ENCODE results near the gene IFI6.

The IFI6 gene

DNA sequence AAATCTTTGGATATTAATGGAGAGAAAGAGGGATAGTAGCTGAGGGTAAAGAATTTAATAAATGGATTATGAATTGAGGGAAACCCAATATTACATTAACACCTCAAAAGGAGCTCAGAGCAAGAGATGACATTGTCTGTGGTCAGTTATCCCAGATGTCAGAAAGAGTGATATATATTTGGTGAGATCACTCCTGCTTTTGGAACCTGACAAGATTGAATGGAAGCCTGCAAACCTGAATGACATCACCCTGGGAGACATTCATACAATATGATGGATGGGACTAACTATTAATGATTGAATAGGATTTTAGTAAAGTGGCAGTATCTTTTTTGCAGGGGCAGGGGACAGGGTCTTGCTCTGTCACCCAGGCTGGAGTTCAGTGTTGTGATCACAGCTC is 6.8 kb upstream of the IFI6 start:
- no peak for DNase-seq

DNA sequence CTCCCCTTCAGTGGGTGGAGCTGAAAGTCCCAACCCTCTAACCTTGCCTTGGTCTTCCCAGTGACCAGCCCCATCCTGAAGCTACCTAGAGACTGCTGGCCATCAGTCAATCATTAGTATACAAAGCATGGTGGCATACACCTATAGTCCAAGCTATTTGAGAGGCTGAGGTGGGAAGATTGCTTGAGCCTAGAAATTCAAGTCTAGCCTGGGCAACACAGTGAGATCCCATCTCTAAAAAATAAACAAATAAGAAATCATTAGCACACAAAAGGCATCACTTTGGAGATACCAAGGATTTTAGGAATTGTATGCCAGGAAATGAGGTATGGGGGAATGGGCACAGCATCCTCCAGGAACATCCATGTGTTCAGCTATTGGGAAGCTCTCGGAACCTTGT is 4.4 kb upstream of the IFI6 start:
- DNase-seq, result no peak

DNA sequence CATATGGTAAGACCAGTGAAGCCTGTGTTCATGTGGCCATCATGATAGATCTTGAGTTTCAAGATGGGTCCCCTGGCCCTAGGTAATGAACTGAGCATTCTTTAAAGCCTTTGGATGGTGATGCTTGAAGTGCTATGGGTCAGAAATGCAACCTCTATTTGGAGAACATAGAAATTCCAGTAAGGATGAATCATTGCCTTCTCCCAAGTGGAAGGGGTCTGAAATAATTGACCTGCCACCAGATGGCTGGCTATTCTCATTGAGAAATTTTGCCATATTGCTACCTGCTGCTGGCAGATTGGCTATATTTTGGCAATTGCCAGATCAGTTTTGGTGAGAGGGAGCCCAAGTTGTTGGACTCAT is 739 bp upstream of the IFI6 start:
- DNase-seq, result no peak

DNA sequence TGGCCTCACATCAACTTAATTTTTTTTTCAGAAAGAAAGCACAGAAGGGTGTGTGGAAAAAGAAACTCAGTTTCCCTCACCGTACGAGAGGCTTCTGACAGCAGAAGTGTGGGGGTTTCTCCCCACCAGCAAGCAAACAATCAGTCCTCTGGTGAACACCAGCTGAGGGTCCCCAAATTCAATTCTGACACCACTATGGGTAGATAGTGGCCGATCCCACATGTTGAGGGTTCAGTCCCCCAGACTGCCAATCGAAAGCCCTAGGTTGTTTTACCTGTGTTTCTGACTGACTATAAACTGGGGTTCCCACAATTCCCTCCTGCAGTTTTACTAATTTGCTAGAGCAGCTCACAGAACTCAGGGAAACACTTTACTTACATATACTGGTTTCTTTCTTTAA is 2.1 kb downstream of the IFI6 start:
- DNase-seq, result no peak

DNA sequence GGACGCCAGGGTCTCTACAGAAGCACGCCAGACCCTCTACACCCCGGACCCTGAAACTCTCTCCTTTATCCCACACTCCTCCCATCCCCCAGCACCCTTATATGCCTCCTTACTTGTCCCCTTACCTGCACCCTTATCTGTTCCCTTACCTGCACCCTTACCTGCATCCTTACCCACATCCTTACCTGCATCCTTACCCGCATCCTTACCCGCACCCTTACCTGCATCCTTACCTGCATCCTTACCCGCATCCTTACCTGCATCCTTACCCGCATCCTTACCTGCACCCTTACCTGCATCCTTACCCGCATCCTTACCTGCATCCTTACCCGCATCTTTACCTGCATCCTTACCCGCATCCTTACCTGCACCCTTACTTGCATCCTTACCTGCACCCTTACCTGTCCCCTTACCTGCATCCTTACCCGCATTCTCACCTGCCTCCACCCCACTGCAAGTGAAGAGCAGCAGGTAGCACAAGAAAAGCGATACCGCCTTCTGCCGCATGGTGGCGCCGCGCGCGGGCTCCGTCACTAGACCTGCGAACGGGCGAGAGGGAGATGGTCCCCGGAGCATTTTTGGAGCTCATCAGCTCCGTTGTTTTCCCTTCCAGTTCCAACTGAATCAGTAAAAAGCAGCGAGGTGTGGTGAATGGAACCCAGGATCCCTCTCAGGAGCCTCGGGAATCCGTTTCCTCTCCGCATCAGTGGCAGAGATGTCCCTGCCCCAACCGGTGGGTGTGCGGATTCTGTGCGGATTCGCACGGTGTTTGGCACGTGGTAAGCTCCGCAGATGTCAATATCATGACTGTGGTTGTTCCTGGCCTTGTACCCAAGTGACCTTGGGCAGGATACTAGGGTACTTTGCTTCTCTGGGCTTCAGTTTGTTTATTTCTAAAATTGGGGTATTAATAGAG is 2.9 kb downstream of the IFI6 start:
- peak; percentile 77 for DNase-seq

DNA sequence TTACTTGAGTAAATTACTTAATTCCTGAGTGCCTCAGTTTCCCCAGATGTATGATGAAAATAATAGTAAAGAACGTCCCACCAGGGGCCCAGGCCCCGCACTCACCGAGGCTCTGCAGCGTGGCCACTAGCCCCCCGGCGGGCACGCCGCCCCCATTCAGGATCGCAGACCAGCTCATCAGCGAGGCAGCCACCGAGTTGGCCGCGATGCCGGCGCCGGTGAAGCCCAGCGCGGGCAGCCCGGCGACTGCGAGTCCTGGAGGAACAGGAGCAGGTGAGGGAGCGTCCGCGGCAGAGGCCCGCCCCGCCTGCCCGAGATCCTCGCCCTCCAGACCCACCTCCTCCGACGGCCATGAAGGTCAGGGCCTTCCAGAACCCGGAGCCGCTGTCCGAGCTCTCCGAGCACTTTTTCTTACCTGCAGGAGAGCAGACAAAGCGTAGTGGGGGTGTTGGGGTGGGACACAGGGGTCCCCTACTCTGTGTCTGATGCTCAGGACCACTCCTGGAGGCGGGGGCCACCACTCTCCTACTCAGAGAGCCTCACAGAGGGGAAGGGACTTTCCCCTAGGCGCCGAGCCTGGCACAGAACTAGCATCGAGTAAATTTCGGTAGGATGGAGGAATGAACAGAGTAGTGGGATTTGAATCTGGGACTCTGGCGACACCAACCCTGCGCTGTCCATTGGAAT is 3.7 kb downstream of the IFI6 start:
- DNase-seq, result no peak

DNA sequence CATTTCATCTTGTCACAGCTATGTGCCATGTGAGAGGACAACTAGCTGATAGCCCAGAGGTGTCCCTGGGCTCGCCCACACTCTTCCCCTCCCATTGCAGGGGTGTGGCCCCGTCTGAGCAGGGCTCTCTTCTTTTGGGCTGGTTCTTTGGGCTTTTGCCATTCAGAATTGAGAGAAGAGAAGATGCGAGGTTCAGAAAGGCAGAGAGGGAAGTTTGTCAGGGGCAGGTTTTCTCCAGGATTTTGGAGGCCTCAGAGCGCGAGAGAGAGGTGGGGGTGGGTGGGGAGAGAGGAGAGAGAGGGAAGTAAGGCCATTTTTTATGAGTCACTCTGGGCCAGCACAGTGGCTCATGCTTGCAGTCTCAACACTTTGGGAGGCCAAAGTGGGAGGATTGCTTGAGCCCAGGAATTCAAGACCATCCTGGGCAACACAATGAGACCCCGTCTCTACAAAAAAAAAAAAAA is 5.2 kb downstream of the IFI6 start:
- no peak for DNase-seq

DNA sequence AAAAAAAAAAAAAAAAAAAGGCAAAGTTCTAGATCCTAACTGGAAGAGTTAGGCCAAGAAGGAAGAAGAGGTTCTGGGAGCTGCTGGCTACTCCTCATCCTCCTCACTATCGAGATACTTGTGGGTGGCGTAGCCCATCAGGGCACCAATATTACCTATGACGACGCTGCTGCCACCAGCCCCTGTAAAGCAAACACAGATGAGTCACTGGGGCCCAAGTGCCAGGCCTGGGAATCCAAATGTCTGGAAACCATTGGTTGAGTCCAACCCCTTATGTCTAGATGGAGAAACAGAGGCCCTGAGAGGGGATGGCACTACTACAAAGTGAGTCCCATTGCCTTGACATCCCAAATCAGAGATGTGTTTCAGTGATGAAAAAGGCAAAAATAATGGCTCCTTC is 5.7 kb downstream of the IFI6 start:
- no peak for DNase-seq

DNA sequence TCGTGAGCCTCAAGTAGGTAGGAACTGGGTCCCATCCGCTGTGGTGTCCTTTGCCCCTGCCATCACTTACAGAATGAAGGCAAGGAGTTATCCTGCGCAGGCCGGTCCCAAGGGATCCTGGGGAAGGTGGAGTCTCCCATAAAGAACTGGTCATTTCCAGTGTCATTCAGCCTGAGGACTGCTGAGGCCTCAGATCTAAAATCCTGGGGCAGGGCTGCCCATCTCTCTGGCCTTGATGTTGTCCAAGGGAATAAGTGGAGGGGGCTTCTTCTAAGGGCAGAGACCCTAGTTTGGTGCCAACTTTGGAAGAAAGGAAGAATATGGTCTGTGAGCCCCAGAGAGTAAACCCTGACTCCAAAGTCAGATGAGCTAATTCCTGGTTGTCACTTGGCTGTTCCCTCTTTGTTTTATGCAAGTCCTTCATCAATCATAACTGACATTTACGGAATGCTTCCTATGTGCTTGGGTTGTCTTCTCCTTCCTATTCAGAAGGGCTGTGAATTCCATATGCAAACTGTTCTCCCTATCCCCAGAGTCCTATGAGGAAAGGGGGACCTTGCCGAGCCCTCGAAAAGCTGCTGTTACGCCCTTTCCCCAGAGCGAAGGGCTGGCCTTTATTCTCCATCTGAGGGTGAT is 6.9 kb downstream of the IFI6 start:
- DNase-seq, result no peak

DNA sequence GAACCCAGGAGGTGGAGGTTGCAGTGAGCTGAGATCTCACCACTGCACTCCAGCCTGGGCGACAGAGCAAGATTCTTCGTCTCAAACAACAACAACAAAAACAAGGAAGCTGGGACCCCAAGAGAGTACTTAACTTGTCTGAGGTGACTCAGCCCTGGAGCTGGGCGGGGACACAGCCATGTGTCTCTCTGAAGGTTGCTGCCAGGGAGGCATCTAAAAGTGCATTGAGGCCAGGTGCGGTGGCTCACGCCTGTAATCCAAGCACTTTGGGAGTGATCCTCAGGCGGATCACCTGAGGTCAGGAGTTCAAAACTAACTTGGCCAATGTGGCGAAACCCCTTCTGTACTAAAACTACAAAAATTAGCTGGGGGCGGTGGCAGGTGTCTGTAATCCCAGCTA is 7.7 kb downstream of the IFI6 start:
- no peak for DNase-seq

DNA sequence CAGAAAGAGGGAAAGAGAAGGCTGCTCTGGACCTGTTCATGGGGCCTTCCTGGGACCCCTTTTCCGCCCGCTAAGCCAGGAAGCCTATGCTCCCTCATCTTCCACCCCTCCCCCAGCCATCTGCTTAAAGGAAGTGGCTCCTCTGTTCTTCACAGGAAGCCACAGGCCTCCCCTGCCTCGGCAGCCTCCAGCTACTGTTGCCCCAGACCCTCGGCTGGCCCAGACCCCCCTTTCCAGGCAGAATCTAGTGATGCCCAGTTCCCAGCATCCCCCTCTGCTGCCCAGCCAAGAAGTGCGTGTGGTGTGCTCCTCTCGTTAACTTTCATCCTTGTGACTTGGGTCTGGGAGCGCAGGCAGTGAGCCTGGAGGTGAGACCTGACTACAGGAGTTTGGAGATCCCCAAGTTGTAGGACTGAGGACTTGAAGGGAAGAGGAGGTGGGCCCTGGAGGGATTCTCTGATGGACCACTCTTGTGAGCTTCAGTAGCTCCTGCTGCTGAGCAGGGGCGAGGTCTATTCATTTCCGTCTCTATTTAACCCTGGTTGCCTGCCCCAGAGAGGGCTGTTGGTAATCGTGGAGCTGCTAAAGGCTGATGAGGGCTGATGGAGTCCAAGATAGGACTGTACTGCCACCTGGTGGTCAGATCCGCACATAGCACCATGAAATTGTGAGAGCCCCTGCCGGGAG is 9.1 kb downstream of the IFI6 start:
- peak; percentile 76 for DNase-seq

DNA sequence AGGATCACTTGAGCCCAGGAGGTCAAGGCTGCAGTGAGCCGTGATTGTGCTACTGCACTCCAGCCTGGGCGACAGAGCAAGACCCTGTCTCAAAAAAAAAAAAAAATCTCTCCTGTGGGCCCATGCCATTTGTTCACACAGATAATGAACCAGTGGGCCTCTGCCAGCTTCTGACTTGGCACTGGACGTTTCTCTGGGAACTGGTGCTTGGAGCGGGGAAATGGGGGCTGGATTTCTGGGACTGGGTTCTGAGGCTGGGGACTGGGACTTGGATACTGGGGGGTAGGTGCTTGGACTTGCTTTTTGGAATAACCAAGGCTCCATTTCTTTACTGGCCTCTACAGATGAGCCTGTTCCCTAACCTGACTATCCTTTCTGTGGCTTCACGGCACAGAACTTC is 9.7 kb downstream of the IFI6 start:
- no peak for DNase-seq

DNA sequence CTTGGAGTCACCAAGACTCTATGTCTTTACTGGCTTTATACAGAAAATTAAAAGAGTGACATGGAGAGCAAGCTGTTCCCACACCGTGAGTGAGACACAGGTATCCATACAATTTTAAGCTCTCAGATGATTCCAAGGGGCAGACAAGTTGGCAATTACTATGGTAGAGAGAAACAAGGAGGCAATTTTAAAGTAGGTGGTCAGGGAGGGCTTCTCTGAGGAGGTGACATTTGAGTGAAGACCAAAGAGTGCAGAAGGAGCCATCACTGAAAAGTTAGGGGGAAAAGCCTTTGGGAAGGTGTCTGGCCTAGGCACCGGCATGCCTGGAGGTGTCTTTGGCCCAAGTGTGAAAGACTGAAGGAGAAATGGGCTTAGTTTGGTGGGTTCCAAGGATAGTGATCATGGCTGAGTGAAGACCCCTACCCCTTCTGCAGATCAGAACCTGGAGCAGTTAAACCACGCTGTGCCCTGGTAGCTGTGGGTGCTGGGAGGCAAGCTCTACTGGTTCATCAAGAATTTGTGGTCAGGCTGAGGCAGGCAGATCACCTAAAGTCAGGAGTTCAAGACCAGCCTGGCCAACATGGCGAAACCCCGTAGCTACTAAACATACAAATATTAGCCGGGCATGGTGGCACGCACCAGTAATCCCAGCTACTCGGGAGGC is 10.4 kb downstream of the IFI6 start:
- no peak for DNase-seq

DNA sequence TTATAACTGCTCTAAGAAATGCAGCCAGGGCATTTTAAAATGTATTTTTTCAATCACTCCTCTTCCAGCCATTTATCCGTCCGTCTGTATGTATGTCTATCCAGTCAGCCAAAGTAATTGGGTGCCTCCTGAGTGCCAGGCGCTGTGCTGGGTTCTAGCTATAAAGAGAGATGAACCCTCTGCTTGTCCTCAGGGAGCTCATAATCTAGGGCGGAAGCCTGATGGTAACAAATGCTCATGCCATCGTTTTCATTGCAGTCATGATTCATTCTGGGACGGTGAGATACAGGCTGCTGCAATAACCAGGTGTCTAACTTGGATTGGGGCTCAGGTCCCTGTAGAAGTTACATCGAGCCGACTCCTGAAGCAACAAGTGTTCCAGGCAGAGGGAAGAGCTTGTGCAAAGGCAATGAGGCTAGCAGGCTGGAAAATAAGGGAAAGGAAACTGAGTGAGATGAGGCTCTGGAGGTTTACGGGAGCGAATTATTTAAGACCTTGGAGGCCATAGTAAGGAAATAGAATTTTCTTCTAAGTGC is 11.6 kb downstream of the IFI6 start:
- no peak for DNase-seq

DNA sequence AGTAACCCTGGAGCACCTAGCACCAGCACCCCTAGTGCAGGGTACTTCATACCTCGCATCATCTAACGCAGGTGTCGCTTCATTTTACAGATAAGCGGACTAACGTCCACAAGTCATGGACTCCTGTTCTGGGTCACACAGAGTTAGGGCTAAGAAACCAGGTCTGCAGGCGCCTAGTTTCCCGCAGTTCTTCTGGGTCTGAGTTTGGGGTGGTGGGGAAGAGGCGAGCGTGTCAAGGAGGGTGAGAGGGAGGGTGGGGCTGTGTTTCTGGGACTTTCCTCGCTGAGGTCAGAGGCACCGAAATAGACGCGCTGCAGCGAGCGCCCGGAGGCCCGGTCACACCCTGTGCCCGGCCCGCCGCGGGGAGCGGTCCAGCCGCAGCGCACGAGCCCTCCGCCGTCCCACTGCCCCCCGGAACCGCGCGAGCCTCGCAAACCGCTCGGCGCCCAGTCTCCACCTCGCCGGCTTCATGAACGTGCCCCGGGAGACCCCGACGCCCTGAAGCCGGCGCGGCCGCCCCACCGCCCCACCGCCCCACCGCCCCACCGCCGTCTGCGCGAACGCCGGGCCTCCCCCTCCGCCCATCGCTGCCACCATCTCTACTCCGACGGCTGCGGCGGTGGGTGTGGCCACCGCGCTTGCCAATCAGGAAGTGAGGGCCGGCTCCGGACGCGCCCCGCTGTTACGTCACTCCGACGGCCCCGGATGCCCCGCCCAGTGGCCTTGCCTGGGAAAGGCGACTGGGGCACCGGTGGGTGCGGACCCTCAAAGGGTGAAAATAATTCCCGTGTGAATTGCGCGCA is 12.3 kb downstream of the IFI6 start:
- peak; percentile 79 for DNase-seq

DNA sequence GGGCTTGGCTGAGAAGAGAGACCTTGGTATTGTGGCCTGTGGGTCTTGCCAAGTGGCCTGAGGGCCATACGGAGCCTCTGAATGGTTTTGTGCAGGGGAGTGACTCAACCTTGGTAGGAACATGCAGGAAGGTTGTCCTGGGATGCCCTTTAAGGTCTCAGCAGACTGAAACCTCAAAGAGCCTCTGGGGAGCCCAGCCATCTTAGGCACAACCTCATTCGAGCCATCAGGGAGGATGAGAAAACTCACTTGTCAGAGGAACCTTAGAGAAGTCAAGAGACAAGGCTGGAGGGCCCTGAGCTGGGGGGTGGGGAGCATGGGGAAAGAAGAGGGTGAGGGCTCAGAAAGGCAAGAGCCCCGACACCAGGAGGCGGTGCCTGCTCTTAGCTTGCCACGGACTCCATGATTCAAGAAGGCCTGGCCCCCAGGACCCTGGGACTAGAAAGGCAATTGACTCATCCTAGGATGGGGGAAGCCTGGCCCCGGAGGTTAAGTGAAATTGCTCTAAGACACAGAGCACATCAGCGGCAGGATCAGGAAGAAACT is 13.0 kb downstream of the IFI6 start:
- peak; percentile 29 for DNase-seq

DNA sequence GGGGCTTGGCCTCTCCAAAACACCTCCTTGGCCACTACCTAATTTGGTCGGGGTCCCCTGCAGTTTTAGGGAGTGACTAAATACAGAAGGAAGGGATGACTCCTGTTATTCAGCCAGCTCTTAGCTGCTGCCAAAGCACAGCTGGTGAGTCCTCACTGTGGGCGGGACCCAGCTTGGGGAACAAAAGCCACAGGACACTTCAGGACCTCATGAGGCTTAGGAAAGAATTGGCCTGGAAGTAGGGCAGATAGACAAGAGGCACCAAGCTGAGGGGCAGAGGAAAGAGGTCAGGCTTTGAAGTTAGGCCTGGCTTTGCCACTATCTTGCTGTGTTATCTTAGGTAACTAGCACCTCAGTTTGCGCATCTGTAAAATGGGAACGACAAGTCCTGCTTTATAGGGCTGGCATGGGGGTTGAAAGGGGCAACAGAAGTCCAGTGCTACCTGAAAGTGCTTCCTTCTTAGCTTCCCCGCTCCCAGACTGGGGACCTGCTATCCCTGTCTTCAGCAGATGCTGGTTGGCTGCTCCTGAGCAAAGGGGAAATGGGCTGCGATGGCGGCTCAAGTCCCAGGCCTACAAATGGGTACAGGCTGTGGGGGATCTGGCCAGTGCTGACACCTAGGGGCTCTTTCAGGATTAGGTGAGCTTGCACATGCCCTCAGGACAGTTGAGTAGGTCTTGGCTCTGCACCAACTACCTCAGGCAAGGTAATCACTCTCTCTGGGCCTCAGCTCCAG is 15.7 kb downstream of the IFI6 start:
- no peak for DNase-seq

DNA sequence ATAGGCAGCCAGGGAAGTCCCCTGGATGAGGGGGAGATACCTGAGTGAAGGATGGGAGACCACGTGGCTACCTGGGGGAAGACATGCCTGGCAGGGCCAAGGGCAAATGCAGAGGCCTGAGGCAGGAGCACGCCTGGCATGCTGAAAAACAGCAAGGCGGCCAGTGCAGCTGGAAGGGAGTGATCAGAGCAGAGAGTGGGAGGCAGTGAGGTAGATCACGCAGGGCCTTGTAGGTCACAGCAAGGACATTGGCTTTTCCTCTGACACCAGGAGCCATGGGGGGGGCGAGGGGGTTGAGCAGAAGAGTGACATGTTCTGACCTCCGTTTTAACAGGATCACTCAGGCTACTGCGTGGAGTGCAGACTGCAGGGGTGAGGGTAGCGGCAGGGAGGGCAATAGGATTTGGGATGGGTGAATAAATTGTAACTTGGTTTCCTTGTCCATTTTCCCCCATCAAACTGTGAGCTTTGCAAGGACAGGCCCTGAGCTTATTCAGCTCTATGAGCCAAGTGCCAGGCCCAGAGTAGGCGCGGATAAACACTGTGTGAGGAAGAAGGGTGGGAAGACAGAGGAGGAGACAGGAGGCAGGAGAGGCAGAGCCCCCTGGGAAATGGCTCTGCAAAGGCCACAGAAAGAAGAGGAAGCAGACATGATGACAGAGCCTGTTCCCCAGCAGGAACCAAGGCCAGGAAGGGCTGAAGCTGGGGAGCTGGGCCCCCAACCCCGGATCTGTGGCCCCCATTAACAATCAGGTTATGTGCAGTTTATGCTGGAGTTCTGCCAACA is 16.6 kb downstream of the IFI6 start:
- no peak for DNase-seq

Data from right kidney (tissue), 1 donor.